Retinal pigment epithelial cell (primary cell): Measurements from ENCODE around the gene CHCHD10.

Experiments
- DNase-seq: peaks from one replicate; pipeline ENCODE4 v3.0.0-alpha.2; 2010; ENCODE audit warnings: low read depth
- H3K4me3 ChIP-seq: 2 replicates; pipeline ENCODE4 v1.5.1; 2011; ENCODE audit warnings: mild to moderate bottlenecking, low read length, control low read depth, moderate library complexity
- TF ChIP-seq, protein P1 (sequence below): conservative IDR thresholded peaks from 2 replicates; pipeline ENCODE4 v1.5.1; 2011; ENCODE audit warnings: low read depth, low read length, control low read depth, inconsistent platforms

Gene CHCHD10

DNA sequence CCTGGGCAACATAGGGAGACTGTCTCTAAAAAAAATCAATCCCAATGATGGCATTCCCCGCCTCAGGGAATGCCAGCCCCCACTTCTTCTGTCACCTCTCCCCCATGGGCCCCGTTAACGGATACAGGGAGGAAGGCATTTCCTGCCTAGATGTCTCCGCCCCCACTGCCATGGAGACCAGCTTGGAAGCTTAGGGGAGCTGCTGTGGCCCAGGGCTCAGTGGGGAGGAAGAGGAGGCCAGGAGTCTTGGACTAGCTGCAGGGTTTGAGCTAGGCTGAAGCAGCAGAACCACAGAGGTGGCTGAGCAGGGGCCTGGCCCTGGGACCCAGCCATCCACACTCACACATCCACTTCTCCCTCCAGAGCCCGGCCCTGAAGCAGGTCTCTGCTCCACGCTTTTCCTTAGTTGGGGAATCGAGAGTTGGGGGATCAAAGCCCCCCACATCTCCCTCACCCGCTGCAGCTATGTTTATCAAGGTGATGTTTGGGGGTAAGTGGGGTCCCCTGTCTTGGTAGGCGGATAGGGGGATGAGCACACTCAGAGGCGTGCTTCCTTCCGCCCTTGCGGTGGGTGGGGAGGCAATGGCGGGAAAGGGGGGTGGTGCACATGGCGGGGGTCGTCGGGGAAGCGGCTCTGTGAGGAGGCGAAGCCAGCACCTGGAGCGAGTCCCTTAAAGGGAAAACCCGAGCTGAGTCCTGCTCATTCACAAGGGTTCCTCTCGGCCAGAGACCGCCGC, 4.8 kb downstream of the CHCHD10 start, which contains the start of gene C22orf15:
Gene C22orf15 (plus strand): TSS at position 149 of the 737 bp plus-strand sequence. CDS start 317 bp downstream, at position 466.
- TF ChIP-seq, protein P1, sequence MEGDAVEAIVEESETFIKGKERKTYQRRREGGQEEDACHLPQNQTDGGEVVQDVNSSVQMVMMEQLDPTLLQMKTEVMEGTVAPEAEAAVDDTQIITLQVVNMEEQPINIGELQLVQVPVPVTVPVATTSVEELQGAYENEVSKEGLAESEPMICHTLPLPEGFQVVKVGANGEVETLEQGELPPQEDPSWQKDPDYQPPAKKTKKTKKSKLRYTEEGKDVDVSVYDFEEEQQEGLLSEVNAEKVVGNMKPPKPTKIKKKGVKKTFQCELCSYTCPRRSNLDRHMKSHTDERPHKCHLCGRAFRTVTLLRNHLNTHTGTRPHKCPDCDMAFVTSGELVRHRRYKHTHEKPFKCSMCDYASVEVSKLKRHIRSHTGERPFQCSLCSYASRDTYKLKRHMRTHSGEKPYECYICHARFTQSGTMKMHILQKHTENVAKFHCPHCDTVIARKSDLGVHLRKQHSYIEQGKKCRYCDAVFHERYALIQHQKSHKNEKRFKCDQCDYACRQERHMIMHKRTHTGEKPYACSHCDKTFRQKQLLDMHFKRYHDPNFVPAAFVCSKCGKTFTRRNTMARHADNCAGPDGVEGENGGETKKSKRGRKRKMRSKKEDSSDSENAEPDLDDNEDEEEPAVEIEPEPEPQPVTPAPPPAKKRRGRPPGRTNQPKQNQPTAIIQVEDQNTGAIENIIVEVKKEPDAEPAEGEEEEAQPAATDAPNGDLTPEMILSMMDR, result no peak
- peak within 1 kb of the TSS; percentile 32 for H3K4me3 ChIP-seq
- no peak for DNase-seq

GRCh38 chr22:23760056-23760455, 7.7 kb downstream of the CHCHD10 start:
- TF ChIP-seq, protein P1, result no peak
- no peak for DNase-seq
- no peak overlapping the region for H3K4me3 ChIP-seq

- no peak for DNase-seq
- H3K4me3 ChIP-seq, result no peak overlapping the region
- TF ChIP-seq, protein P1, result no peak
These were observed 8.2 kb downstream of the CHCHD10 start for GRCh38 chr22:23759566-23759965.

DNA sequence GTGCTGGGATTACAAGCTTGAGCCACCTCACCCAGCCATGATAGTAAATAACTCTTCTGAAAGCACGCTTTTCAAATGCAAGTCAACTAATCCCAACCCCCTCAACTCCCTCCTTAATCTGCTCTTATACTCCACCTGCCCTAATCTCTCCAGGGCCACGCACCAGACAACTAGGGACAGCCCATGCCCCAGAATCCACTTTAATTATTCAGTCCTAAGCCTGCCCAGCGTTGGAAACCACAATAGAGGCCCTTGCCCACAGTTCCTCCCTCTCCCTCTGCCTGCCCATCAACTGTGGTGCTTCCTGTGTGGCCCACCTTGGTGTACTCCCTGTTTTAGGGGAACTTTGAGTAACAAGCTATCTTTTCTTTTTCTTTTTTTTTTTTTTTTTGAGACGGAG, 10.9 kb downstream of the CHCHD10 start:
- no peak overlapping the region for H3K4me3 ChIP-seq
- TF ChIP-seq, protein P1, result no peak
- DNase-seq, result no peak

- H3K4me3 ChIP-seq, result no peak overlapping the region
- no peak for DNase-seq
- TF ChIP-seq, protein P1, result no peak
These were observed 12.1 kb downstream of the CHCHD10 start for GRCh38 chr22:23755711-23756110.

- TF ChIP-seq, protein P1, result no peak
- no peak overlapping the region for H3K4me3 ChIP-seq
- DNase-seq, result no peak
These were observed 12.7 kb downstream of the CHCHD10 start for GRCh38 chr22:23754980-23755636.
